VCaP (cell line): ENCODE measurements around the gene ERI2.
A peak's percentile ranks its signal among the peaks of the same experiment; 100 is the strongest.

Source experiments
- H3K27ac ChIP-seq: fragments of 450-650 bp; 2 replicates; pipeline ENCODE4 v1.5.1; 2017
- CTCF ChIP-seq: fragments of 450-650 bp; conservative IDR thresholded peaks from 2 replicates; pipeline ENCODE4 v1.5.1; 2017; ENCODE audit warnings: mild to moderate bottlenecking, moderate library complexity

Gene ERI2

DNA sequence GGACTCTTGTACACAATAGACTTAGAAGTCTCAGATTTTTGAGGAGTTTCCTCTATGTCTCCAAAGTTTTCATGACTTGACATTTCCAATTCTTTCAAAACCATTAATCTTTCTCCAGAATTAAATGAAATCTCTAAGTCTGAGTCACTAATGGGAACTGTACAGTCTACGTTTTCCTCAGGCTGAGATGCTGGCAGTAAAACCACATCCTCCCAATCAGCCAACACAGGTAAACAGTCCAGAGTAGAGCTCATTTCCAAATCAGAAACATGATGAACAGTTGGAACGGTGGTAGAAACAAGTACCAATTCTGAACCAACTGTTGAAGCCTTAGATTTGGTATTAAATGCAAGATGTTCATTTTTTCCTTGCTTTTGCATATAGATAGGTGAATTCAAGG lies 7.9 kb downstream of the ERI2 start:
- no peak for TF ChIP-seq CTCF
- no peak overlapping the region for H3K27ac ChIP-seq

GRCh38 chr16:20791923-20792612 lies 14.2 kb downstream of the ERI2 start:
- no peak overlapping the region; the same call in 1 of the 2 replicates for H3K27ac ChIP-seq
- TF ChIP-seq CTCF: no peak

- no peak for TF ChIP-seq CTCF
- no peak overlapping the region for H3K27ac ChIP-seq
Observed at GRCh38 chr16:20789130-20789529, 17.1 kb downstream of the ERI2 start.

- H3K27ac ChIP-seq: no peak overlapping the region
- no peak for TF ChIP-seq CTCF
Observed at GRCh38 chr16:20784204-20784603, 22.1 kb downstream of the ERI2 start.

GRCh38 chr16:20782470-20782869 lies 23.8 kb downstream of the ERI2 start:
- TF ChIP-seq CTCF: no peak
- H3K27ac ChIP-seq: no peak overlapping the region

DNA sequence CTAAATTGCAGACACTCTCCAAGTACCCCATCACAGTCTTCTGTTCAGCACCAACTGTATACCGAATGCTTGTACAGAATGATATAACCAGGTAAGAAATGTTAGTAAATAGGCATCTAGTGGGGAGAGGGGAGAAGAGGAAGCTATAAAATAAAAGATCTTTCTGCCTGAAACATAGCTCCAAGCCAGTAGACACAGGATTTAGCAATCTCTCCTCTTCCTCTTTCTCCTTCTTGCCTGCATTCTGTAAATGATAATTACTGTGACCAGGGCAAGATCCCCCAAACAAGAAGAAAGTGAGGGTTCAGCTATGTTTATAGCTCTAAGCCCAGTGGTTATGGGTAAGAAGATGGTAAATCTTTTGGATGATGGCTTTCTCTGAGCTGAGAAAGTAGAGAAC lies 24.6 kb downstream of the ERI2 start:
- no peak overlapping the region for H3K27ac ChIP-seq
- TF ChIP-seq CTCF: no peak

GRCh38 chr16:20774703-20775362 lies 31.4 kb downstream of the ERI2 start:
- TF ChIP-seq CTCF: peak; percentile 70
- H3K27ac ChIP-seq: no peak overlapping the region
